ENCODE measurements around the gene MIPOL1. TPM values are rescaled to one million over a fixed set of nuclear protein-coding genes. Genes with fewer than 3 reads are reported as not detected.
"Not testable (repeated sequence)": the region's sequence is repeated elsewhere in the genome, so short reads cannot be mapped to it uniquely, and the experiment has no call there.

Gene MIPOL1
- total RNA-seq, 4 donors from 2014 or later = 11.4 to 25.7 (median 18.9) TPM

DNA sequence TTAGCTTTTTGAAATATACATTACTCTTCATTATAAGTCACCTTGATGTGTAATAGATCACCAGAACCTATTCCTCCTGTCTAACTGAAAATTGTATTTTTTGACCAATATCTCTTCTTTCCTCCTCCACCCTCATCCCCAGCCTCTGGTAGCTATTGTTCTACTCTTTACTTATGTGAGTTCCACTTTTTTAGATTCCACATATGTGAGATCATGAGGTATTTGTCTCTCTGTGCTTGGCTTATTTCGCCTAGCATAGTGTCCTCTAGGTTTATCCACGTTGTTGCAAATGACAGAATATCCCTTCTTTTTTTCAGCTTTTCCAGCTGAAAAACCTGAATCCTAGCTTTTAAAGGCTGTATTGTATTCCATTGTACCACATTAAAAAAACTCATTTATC lies 82.1 kb downstream of the MIPOL1 start:
- Histone ChIP-seq H3K4me3 (no peak overlapping the region), H3K9me3 (no peaks in the 10 kb centered on the region), H3K4me1 (no peaks in the 10 kb centered on the region), H3K27ac (no peak overlapping the region), H3K36me3 (peaks cover 0 to 13% (median 0%) of the 10 kb centered on the region in 3 donors), H3K27me3 (no peaks in the 10 kb centered on the region)
- TF ChIP-seq, protein P1, sequence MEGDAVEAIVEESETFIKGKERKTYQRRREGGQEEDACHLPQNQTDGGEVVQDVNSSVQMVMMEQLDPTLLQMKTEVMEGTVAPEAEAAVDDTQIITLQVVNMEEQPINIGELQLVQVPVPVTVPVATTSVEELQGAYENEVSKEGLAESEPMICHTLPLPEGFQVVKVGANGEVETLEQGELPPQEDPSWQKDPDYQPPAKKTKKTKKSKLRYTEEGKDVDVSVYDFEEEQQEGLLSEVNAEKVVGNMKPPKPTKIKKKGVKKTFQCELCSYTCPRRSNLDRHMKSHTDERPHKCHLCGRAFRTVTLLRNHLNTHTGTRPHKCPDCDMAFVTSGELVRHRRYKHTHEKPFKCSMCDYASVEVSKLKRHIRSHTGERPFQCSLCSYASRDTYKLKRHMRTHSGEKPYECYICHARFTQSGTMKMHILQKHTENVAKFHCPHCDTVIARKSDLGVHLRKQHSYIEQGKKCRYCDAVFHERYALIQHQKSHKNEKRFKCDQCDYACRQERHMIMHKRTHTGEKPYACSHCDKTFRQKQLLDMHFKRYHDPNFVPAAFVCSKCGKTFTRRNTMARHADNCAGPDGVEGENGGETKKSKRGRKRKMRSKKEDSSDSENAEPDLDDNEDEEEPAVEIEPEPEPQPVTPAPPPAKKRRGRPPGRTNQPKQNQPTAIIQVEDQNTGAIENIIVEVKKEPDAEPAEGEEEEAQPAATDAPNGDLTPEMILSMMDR (IDR thresholded peaks at IDR 0.05) = no peak
- no peak for DNase-seq (ENCODE audit: low spot score in 2 of 2)
- 91 to 98% methylated on average over 2 of the region's 2 CpGs for WGBS, 2 donors

DNA sequence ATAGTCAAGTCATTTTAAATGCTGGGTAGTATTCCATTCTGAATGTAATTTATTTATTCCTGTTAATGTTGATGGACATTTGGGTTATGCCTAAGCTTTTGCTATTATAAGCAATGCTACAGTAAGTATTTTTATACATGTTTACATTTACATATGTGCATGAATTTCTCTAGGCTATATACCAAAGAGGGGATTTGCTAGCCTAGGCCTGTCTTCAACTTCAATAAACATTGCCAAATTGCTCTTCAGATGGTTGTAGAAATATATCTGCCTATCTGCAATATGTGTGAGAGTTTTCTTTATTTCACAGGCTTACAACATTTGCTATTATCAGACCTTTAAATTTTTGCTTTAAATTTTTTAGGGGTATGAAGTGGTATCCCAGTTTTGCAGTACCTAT lies 87.0 kb downstream of the MIPOL1 start:
- no peaks in the 10 kb centered on the region for H3K27me3 ChIP-seq
- TF ChIP-seq, protein P1 (IDR thresholded peaks at IDR 0.05) = no peak
- TF ChIP-seq EP300 (IDR thresholded peaks at IDR 0.05) (no peak), POLR2A (IDR thresholded peaks at IDR 0.05) (no peak)
- H3K27ac ChIP-seq = no peak overlapping the region
- DNase-seq (ENCODE audit: low spot score in 2 of 2) = no peak
- H3K4me3 ChIP-seq = no peak overlapping the region
- no peaks in the 10 kb centered on the region for H3K4me1 ChIP-seq
- H3K9me3 ChIP-seq = no peaks in the 10 kb centered on the region
- peaks cover 0 to 58% (median 0%) of the 10 kb centered on the region in 3 donors for H3K36me3 ChIP-seq

- Histone ChIP-seq H3K27me3 (no peaks in the 10 kb centered on the region), H3K9me3 (no peaks in the 10 kb centered on the region), H3K4me1 (no peaks in the 10 kb centered on the region), H3K27ac (no peak overlapping the region), H3K4me3 (no peak overlapping the region), H3K36me3 (peaks cover 0 to 62% (median 0%) of the 10 kb centered on the region in 3 donors)
- DNase-seq (ENCODE audit: low spot score in 2 of 2) = no peak
- TF ChIP-seq EP300 (IDR thresholded peaks at IDR 0.05) (no peak), POLR2A (IDR thresholded peaks at IDR 0.05) (no peak)
- TF ChIP-seq, protein P1 (IDR thresholded peaks at IDR 0.05) = no peak
- WGBS, 2 donors = 92 to 95% methylated on average over 5 of the region's 5 CpGs
These were observed 87.5 kb downstream of the MIPOL1 start for GRCh38 chr14:37285220-37285619.

DNA sequence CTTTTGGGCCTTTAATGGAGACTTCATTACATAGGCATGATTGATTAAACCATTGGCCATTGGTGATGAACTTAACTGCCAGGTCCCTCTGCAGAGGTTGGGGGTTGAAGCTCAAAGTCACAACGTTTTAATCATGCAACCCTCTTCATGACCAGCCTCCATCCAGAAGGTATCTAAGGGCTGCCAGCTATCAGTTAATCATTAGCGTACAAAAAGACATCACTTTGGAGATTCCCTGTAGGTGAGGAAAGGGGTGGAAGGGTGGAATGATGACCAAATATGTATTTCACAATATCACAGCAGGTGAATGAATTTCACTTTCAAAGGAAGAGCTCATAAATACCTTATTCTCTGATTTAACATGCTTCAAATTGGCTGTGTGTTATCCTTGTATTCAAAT lies 92.0 kb downstream of the MIPOL1 start:
- H3K36me3 ChIP-seq = peaks cover 0 to 85% (median 0%) of the 10 kb centered on the region in 3 donors
- no peak for DNase-seq (ENCODE audit: low spot score in 2 of 2)
- no peak overlapping the region for H3K4me3 ChIP-seq
- no peaks in the 10 kb centered on the region for H3K9me3 ChIP-seq
- 55 to 58% methylated on average over 2 of the region's 2 CpGs for WGBS, 2 donors
- H3K27ac ChIP-seq = no peak overlapping the region
- no peaks in the 10 kb centered on the region for H3K27me3 ChIP-seq
- H3K4me1 ChIP-seq = no peaks in the 10 kb centered on the region
- TF ChIP-seq, protein P1 (IDR thresholded peaks at IDR 0.05) = no peak
- TF ChIP-seq EP300 (IDR thresholded peaks at IDR 0.05) (no peak), POLR2A (IDR thresholded peaks at IDR 0.05) (no peak)

DNA sequence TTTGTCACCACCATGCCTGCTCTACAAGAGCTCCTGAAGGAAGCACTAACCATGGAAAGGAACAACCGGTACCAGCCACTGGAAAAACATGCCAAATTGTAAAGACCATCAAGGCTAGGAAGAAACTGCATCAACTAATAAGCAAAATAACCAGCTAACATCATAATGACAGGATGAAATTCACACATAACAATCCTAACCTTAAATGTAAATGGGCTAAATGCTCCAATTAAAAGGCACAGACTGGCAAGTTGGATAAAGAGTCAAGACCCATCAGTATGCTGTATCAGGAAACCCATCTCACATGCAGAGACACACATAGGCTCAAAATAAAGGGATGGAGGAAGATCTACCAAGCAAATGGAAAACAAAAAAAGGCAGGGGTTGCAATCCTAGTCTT lies 97.5 kb downstream of the MIPOL1 start:
- not testable (repeated sequence) for H3K27ac ChIP-seq; H3K27me3 ChIP-seq; DNase-seq (ENCODE audit: low spot score in 2 of 2); H3K4me1 ChIP-seq; H3K4me3 ChIP-seq
- WGBS, 2 donors = 93 to 96% methylated on average over 1 of the region's 1 CpG
- Histone ChIP-seq H3K36me3 (peaks cover 0 to 35% (median 0%) of the 10 kb centered on the region in 3 donors), H3K9me3 (peaks cover 0 to 13% (median 0%) of the 10 kb centered on the region in 4 donors)

- Histone ChIP-seq H3K9me3 (no peaks in the 10 kb centered on the region), H3K4me3 (no peak overlapping the region), H3K27ac (no peak overlapping the region), H3K27me3 (no peaks in the 10 kb centered on the region), H3K36me3 (peaks cover 0 to 7% (median 0%) of the 10 kb centered on the region in 3 donors), H3K4me1 (no peaks in the 10 kb centered on the region)
- no peak for DNase-seq (ENCODE audit: low spot score in 2 of 2)
- no peak for TF ChIP-seq POLR2A (IDR thresholded peaks at IDR 0.05)
- no peak for TF ChIP-seq EP300 (IDR thresholded peaks at IDR 0.05)
- TF ChIP-seq, protein P1 (IDR thresholded peaks at IDR 0.05) = no peak
- WGBS, 2 donors = 95 to 100% methylated on average over 1 of the region's 1 CpG
These were observed 113.5 kb downstream of the MIPOL1 start for GRCh38 chr14:37311252-37311651.

All from tibial nerve (tissue), 4 donors.